ENCODE data around the gene ADGRD2.

DNA sequence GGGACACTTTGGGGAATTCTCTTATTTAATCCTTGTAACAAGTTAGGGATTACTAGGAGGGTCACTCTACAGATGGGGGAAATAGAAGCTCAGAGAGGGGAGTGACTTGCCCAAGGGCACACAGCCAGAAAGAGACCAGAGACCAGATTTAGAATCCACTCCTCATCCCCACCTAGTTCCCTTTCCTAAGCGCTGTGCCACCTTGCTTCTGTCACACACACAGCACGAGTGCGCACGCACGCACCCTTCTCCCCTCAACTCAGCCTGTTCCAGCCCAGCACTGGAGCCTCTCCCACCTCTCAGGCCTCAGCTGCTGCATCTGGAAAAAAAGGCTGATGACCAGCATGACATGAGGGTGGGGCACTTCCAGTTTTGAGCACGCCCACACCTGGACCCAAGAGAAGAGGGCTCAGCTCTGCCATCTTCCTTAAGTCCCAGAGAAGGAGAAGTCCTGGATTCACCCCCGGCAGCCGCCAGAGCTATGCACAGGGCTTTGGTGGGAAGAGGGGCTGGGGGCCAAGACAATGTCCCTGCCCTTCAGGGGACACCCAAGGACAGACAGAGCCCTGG, 38.5 kb downstream of the ADGRD2 start:
- TF ChIP-seq SP1 (IDR thresholded peaks at IDR 0.05) = no peak
- no peak for TF ChIP-seq ELF4 (IDR thresholded peaks at IDR 0.05)
- TF ChIP-seq ARNT (IDR thresholded peaks at IDR 0.05) = no peak
- TF ChIP-seq TARDBP (IDR thresholded peaks at IDR 0.05) = no peak
- no peak for TF ChIP-seq FOXM1 (IDR thresholded peaks at IDR 0.05; ENCODE audit: borderline replicate concordance)
- no peak for TF ChIP-seq HDGF (IDR thresholded peaks at IDR 0.05; ENCODE audit: borderline replicate concordance)
- TF ChIP-seq BHLHE40 (IDR thresholded peaks at IDR 0.05; ENCODE audit: borderline replicate concordance) = no peak
- TF ChIP-seq, protein P1, sequence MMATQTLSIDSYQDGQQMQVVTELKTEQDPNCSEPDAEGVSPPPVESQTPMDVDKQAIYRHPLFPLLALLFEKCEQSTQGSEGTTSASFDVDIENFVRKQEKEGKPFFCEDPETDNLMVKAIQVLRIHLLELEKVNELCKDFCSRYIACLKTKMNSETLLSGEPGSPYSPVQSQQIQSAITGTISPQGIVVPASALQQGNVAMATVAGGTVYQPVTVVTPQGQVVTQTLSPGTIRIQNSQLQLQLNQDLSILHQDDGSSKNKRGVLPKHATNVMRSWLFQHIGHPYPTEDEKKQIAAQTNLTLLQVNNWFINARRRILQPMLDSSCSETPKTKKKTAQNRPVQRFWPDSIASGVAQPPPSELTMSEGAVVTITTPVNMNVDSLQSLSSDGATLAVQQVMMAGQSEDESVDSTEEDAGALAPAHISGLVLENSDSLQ (IDR thresholded peaks at IDR 0.05) = no peak
- TF ChIP-seq NFRKB (IDR thresholded peaks at IDR 0.05) = no peak
- no peak for TF ChIP-seq SUZ12 (IDR thresholded peaks at IDR 0.05)
- no peak for TF ChIP-seq ZNF384 (IDR thresholded peaks at IDR 0.05)
- no peak for TF ChIP-seq L3MBTL2 (conservative IDR thresholded peaks at IDR 0.05)
- no peak for TF ChIP-seq CTBP1 (IDR thresholded peaks at IDR 0.05; ENCODE audit: borderline replicate concordance)
- TF ChIP-seq FOXA1 (IDR thresholded peaks at IDR 0.05) = no peak
